Psoas muscle (tissue), 8 donors: ENCODE data around the gene CLASP1. TPM values are rescaled to one million over a fixed set of nuclear protein-coding genes. Genes with fewer than 3 reads are reported as not detected.

ENCODE experiments used
- ATAC-seq, 4 donors: fragments of 200-7000 bp; cut with Tn5 transposase; one replicate each; pipeline ENCODE4 v1.9.1; 2020; ENCODE audit warnings: moderate library complexity in 3 of 4, mild to moderate bottlenecking in 2 of 4
- DNase-seq, 2 donors: peaks; one replicate each; pipeline ENCODE4 v3.0.0-alpha.2; 2020
- H3K27ac ChIP-seq: fragments of 200-600 bp; one replicate; pipeline ENCODE4 v1.8.0; 2022
- H3K27me3 ChIP-seq, 3 donors: fragments of 200-600 bp in 1 of 3; one replicate each; pipeline versions ENCODE4 v1.6.1 to v1.8.0; 2013 to 2022; ENCODE audit warnings: low read length in 2 of 3, mild to moderate bottlenecking in 2 of 3, moderate library complexity in 1 of 3; ENCODE audit not compliant: insufficient read depth in 3 of 3
- H3K36me3 ChIP-seq, 2 donors: fragments of 200-600 bp in 1 of 2; one replicate each; pipeline versions ENCODE4 v1.6.1 to v1.8.0; 2013 to 2022; ENCODE audit warnings: low read depth in 1 of 2, mild to moderate bottlenecking in 1 of 2, moderate library complexity in 1 of 2; ENCODE audit not compliant: insufficient read depth in 1 of 2
- H3K4me1 ChIP-seq: fragments of 200-600 bp; one replicate; pipeline ENCODE4 v1.8.0; 2022
- H3K4me3 ChIP-seq: fragments of 200-600 bp; one replicate; pipeline ENCODE4 v1.8.0; 2022; ENCODE audit warnings: mild to moderate bottlenecking
- H3K9me3 ChIP-seq: fragments of 200-600 bp; one replicate; pipeline ENCODE4 v1.8.0; 2022
- WGBS, 3 donors: extraction: QIAGEN DNeasy Blood & Tissue Kit; methylation state at CpG; one replicate each; pipeline versions ENCODE4 v1.1.6 to v1.1.7; 2013; 5-methylcytosine and 5-hydroxymethylcytosine counted together
- intact Hi-C, 2 donors: fragments of 100-400 bp; cut with DNase I; formaldehyde crosslinking; loops; one replicate each; pipeline versions ENCODE4 v1.11.0 to v1.14.2; 2022
- polyA plus RNA-seq, 3 donors: library from polyadenylated mRNA; stranded (reverse); fragments of 200-250 nt; gene quantifications; one replicate each; pipeline ENCODE4 v1.2.3, GENCODE V29; 2013
- total RNA-seq, 4 donors: library from RNA; stranded (reverse); fragmentation: NEBNext Ultra II Directional in 2 of 4; extraction: Animal tissue kit (Norgen Biotek cat#: 25700) in 2 of 4; gene quantifications; one replicate each; pipeline versions ENCODE4 v1.2.1 to v1.2.4, GENCODE V29; 2021 to 2023
- TF ChIP-seq, protein P1 (sequence below): fragments of 200-600 bp; IDR thresholded peaks from one replicate; pipeline ENCODE4 v1.8.0; 2022; ENCODE audit warnings: antibody characterized with exemption
- donor health status: healthy with polysubstance abuse.
- donor health status: DM: no; HTN: no; CAD: no; lungs with moderate emphysema.
- donor health status: Bipolar disorder and iron deficiency.
- donor health status: healthy.
- donor health status: DM: yes; HTN: yes; CAD: no.
- donor health status: DM: no; HTN: no; CAD: no.
- donor health status: DM: no; HTN: no; CAD: no.
- donor health status: DM: yes; HTN: yes; CAD: no.

The CLASP1 gene
- total and polyA plus RNA-seq, 7 donors: 11.6 to 60.7 (median 38.8) TPM

GRCh38 chr2:121355488-121355887 lies 293.8 kb downstream of the CLASP1 start:
- no peak for DNase-seq
- Histone ChIP-seq H3K27me3 (no peaks in the 10 kb centered on the region), H3K36me3 (peaks cover 7 to 64% of the 10 kb centered on the region in 2 donors), H3K4me1 (peaks cover 23% of the 10 kb centered on the region), H3K27ac (no peak overlapping the region), H3K9me3 (no peaks in the 10 kb centered on the region), H3K4me3 (no peak overlapping the region)
- intact Hi-C loops: loop anchor here (5.0 to 10.0 kb wide), 2 partner anchors 268 to 661 kb away; no protein-coding TSS in a partner anchor
- 13 to 54% (median 19%) methylated on average over 1 of the region's 1 CpG for WGBS, 3 donors
- TF ChIP-seq, protein P1, sequence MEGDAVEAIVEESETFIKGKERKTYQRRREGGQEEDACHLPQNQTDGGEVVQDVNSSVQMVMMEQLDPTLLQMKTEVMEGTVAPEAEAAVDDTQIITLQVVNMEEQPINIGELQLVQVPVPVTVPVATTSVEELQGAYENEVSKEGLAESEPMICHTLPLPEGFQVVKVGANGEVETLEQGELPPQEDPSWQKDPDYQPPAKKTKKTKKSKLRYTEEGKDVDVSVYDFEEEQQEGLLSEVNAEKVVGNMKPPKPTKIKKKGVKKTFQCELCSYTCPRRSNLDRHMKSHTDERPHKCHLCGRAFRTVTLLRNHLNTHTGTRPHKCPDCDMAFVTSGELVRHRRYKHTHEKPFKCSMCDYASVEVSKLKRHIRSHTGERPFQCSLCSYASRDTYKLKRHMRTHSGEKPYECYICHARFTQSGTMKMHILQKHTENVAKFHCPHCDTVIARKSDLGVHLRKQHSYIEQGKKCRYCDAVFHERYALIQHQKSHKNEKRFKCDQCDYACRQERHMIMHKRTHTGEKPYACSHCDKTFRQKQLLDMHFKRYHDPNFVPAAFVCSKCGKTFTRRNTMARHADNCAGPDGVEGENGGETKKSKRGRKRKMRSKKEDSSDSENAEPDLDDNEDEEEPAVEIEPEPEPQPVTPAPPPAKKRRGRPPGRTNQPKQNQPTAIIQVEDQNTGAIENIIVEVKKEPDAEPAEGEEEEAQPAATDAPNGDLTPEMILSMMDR: no peak
- peak in 1 of 4 donors; percentile 21 for ATAC-seq

DNA sequence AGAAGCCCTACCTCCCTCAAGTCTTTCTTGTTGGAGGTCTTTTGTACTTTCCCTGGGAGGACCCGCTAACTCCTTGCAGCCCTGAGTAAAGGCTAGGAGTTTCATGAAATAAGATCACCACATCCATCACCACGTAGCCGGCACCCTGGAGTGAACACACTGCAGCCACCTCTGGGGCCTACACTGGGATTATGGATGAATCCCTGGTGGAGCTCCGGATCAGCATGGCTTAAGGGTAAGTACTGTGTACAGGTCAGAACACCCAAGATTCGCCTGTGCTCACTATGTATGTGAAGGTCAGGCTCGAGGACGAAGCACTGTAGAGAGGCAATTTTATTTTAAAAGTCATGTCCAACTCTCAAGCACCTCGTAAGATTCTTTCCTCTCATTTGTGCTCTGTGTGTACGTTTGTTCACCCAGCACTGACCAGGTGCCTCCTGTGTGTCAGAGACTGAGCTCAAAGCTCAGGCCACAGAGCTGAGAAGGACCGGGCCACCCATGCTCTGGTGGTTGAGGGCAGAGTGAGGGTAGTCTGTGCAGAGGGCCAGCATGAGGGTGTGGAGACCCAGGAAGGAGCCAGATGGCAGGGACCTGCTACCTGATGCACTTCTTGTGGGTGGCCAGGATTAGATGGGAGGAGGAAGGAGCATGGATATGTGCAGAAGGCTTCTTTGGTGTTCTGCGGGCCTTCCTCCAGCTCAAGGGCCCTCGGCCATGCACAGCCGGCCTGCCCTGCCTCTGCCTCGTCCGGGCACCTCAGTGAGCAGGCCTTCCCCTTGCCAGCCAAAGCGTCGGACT lies 297.5 kb downstream of the CLASP1 start:
- intact Hi-C loops: loop anchor here in 1 of 2 donors (10.0 kb wide), 1 partner anchor 657 kb away; no protein-coding TSS in a partner anchor
- Histone ChIP-seq H3K9me3 (no peaks in the 10 kb centered on the region), H3K27ac (no peak overlapping the region), H3K4me3 (no peak overlapping the region), H3K27me3 (no peaks in the 10 kb centered on the region), H3K4me1 (peaks cover 21% of the 10 kb centered on the region), H3K36me3 (peaks cover 13 to 87% of the 10 kb centered on the region in 2 donors)
- DNase-seq: no peak
- WGBS, 3 donors: 83 to 92% (median 86%) methylated on average over 17 of the region's 17 CpGs
- TF ChIP-seq, protein P1: no peak
- ATAC-seq: no peak

DNA sequence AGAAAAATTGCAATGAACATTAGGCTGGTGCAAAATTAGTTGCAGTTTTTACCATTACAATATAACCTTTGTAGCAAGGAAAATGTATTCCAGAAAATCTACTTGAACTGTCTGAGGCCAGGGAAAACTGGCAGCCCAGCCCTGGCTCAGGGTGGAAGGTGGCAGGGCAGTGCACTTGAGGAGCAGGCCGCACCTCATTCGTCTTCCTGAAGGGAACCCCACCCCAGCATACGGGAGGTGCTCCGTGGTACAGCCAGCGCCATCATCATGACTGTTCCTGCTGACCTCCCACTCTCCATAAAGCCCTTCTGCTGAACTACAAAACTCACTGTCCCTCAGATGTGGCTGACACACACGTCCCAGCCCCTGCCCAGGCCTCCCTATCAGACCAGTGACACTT lies 298.4 kb downstream of the CLASP1 start:
- ATAC-seq (no peak), DNase-seq (no peak)
- intact Hi-C loops: loop anchor here in 1 of 2 donors (10.0 kb wide), 1 partner anchor 656 kb away; no protein-coding TSS in a partner anchor
- 90 to 92% (median 91%) methylated on average over 6 of the region's 6 CpGs for WGBS, 3 donors
- TF ChIP-seq, protein P1: no peak
- Histone ChIP-seq H3K36me3 (peaks cover 17 to 95% of the 10 kb centered on the region in 2 donors), H3K9me3 (no peaks in the 10 kb centered on the region), H3K27ac (peak overlapping the region; percentile 67), H3K4me1 (peaks cover 20% of the 10 kb centered on the region), H3K27me3 (no peaks in the 10 kb centered on the region), H3K4me3 (no peak overlapping the region)

GRCh38 chr2:121350402-121350775 lies 298.9 kb downstream of the CLASP1 start:
- Histone ChIP-seq H3K27ac (peak overlapping the region; percentile 67), H3K36me3 (peaks cover 14 to 98% of the 10 kb centered on the region in 2 donors), H3K4me1 (peaks cover 18% of the 10 kb centered on the region), H3K27me3 (no peaks in the 10 kb centered on the region), H3K9me3 (no peaks in the 10 kb centered on the region), H3K4me3 (no peak overlapping the region)
- WGBS, 3 donors: 72 to 84% (median 82%) methylated on average over 4 of the region's 4 CpGs
- ATAC-seq (peak; percentile 18 to 39 (median 22)), DNase-seq (no peak)
- intact Hi-C loops: loop anchor here in 1 of 2 donors (10.0 kb wide), 1 partner anchor 656 kb away; no protein-coding TSS in a partner anchor
- TF ChIP-seq, protein P1: no peak
